Measurements from ENCODE around the gene GLRX5.
A peak's percentile ranks its signal among the peaks of the same experiment; 100 is the strongest.

The GLRX5 gene

GRCh38 chr14:95545515-95546168 lies 10.8 kb downstream of the GLRX5 start:
- DNase-seq = no peak
- in situ Hi-C loops (cut with MboI; ENCODE audit: low pct_unique_long_range_greater_than_20kb, low sequenced_read_pairs) = no loop called here

GRCh38 chr14:95547272-95547625 lies 12.4 kb downstream of the GLRX5 start:
- no peak for DNase-seq
- in situ Hi-C loops (cut with MboI; ENCODE audit: low pct_unique_long_range_greater_than_20kb, low sequenced_read_pairs) = no loop called here

- in situ Hi-C loops (cut with MboI; ENCODE audit: low pct_unique_long_range_greater_than_20kb, low sequenced_read_pairs) = no loop called here
- DNase-seq = no peak
These were observed 12.9 kb downstream of the GLRX5 start for GRCh38 chr14:95547626-95548327.

GRCh38 chr14:95548328-95548929 lies 13.6 kb downstream of the GLRX5 start:
- DNase-seq = no peak
- in situ Hi-C loops (cut with MboI; ENCODE audit: low pct_unique_long_range_greater_than_20kb, low sequenced_read_pairs) = no loop called here

GRCh38 chr14:95549656-95550585 lies 15.1 kb downstream of the GLRX5 start:
- no peak for DNase-seq
- in situ Hi-C loops (cut with MboI; ENCODE audit: low pct_unique_long_range_greater_than_20kb, low sequenced_read_pairs) = no loop called here

GRCh38 chr14:95551435-95551834 lies 16.6 kb downstream of the GLRX5 start:
- in situ Hi-C loops (cut with MboI; ENCODE audit: low pct_unique_long_range_greater_than_20kb, low sequenced_read_pairs) = no loop called here
- no peak for DNase-seq

- DNase-seq = no peak
- in situ Hi-C loops (cut with MboI; ENCODE audit: low pct_unique_long_range_greater_than_20kb, low sequenced_read_pairs) = no loop called here
These were observed 18.3 kb downstream of the GLRX5 start for GRCh38 chr14:95553141-95553540.

GRCh38 chr14:95555053-95555452 lies 20.2 kb downstream of the GLRX5 start:
- in situ Hi-C loops (cut with MboI; ENCODE audit: low pct_unique_long_range_greater_than_20kb, low sequenced_read_pairs) = no loop called here
- DNase-seq = no peak

GRCh38 chr14:95557291-95557690 lies 22.4 kb downstream of the GLRX5 start:
- no peak for DNase-seq
- in situ Hi-C loops (cut with MboI; ENCODE audit: low pct_unique_long_range_greater_than_20kb, low sequenced_read_pairs) = no loop called here

- no peak for DNase-seq
- in situ Hi-C loops (cut with MboI; ENCODE audit: low pct_unique_long_range_greater_than_20kb, low sequenced_read_pairs) = no loop called here
These were observed 23.0 kb downstream of the GLRX5 start for GRCh38 chr14:95557832-95558231.

- DNase-seq = no peak
- in situ Hi-C loops (cut with MboI; ENCODE audit: low pct_unique_long_range_greater_than_20kb, low sequenced_read_pairs) = no loop called here
These were observed 24.4 kb downstream of the GLRX5 start for GRCh38 chr14:95559203-95559602.

- DNase-seq = peak; percentile 88
- in situ Hi-C loops (cut with MboI; ENCODE audit: low pct_unique_long_range_greater_than_20kb, low sequenced_read_pairs) = no loop called here
These were observed 26.2 kb downstream of the GLRX5 start for GRCh38 chr14:95561001-95561412.

GRCh38 chr14:95562892-95563685 lies 28.2 kb downstream of the GLRX5 start:
- no peak for DNase-seq
- in situ Hi-C loops (cut with MboI; ENCODE audit: low pct_unique_long_range_greater_than_20kb, low sequenced_read_pairs) = no loop called here

- in situ Hi-C loops (cut with MboI; ENCODE audit: low pct_unique_long_range_greater_than_20kb, low sequenced_read_pairs) = no loop called here
- DNase-seq = no peak
These were observed 29.2 kb downstream of the GLRX5 start for GRCh38 chr14:95564060-95564459.

- in situ Hi-C loops (cut with MboI; ENCODE audit: low pct_unique_long_range_greater_than_20kb, low sequenced_read_pairs) = no loop called here
- DNase-seq = no peak
These were observed 34.6 kb downstream of the GLRX5 start for GRCh38 chr14:95569440-95569839.

- in situ Hi-C loops (cut with MboI; ENCODE audit: low pct_unique_long_range_greater_than_20kb, low sequenced_read_pairs) = no loop called here
These were observed 38.5 kb downstream of the GLRX5 start for GRCh38 chr14:95573313-95573712.

GRCh38 chr14:95575840-95576473 lies 41.1 kb downstream of the GLRX5 start:
- in situ Hi-C loops (cut with MboI; ENCODE audit: low pct_unique_long_range_greater_than_20kb, low sequenced_read_pairs) = loop anchor here (25.0 kb wide), 1 partner anchor 411 kb away; no protein-coding TSS in a partner anchor
- DNase-seq = no peak

More at GRCh38 chr14:95573313-95573712, 38.5 kb downstream of the GLRX5 start:
- DNase-seq = no peak

- DNase-seq = no peak
- in situ Hi-C loops (cut with MboI; ENCODE audit: low pct_unique_long_range_greater_than_20kb, low sequenced_read_pairs) = loop anchor here (25.0 kb wide), 1 partner anchor 410 kb away; no protein-coding TSS in a partner anchor
These were observed 42.4 kb downstream of the GLRX5 start for GRCh38 chr14:95577067-95577800.
